ENCODE measurements around the gene MACROD2.

Gene MACROD2

GRCh38 chr20:15063081-15063480, 1067.8 kb downstream of the MACROD2 start:
- H3K4me3 ChIP-seq (ENCODE audit: low read depth, low read length): no peak overlapping the region

DNA sequence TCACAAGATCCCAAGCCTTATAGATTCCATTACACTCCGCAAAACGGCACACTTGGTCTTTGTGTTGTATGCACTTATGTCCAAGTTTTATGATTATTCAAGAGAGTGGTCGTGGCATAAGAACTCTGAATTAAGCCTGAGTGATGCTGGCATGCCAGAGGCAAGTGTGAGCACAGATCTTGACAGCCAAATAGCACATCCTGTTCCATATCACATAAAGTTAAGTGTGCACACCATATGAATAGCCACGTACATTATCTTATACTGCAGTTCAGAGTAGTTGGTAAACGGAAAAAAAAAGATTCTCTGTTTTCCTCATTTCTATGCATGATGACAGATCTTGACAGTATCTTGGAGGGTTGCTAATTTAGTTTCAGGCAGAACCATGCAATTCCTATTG, 1069.4 kb downstream of the MACROD2 start:
- no peak overlapping the region for H3K4me3 ChIP-seq (ENCODE audit: low read depth, low read length)

GRCh38 chr20:15065794-15066193, 1070.5 kb downstream of the MACROD2 start:
- H3K4me3 ChIP-seq (ENCODE audit: low read depth, low read length): no peak overlapping the region

- no peak overlapping the region for H3K4me3 ChIP-seq (ENCODE audit: low read depth, low read length)
These were observed 1073.2 kb downstream of the MACROD2 start for GRCh38 chr20:15068486-15068885.

GRCh38 chr20:15069355-15069754, 1074.0 kb downstream of the MACROD2 start:
- no peak overlapping the region for H3K4me3 ChIP-seq (ENCODE audit: low read depth, low read length)

- H3K4me3 ChIP-seq (ENCODE audit: low read depth, low read length): no peak overlapping the region
These were observed 1075.9 kb downstream of the MACROD2 start for GRCh38 chr20:15071085-15071808.

- H3K4me3 ChIP-seq (ENCODE audit: low read depth, low read length): no peak overlapping the region
These were observed 1077.0 kb downstream of the MACROD2 start for GRCh38 chr20:15072316-15072715.

- no peak overlapping the region for H3K4me3 ChIP-seq (ENCODE audit: low read depth, low read length)
These were observed 1080.3 kb downstream of the MACROD2 start for GRCh38 chr20:15075586-15075985.

DNA sequence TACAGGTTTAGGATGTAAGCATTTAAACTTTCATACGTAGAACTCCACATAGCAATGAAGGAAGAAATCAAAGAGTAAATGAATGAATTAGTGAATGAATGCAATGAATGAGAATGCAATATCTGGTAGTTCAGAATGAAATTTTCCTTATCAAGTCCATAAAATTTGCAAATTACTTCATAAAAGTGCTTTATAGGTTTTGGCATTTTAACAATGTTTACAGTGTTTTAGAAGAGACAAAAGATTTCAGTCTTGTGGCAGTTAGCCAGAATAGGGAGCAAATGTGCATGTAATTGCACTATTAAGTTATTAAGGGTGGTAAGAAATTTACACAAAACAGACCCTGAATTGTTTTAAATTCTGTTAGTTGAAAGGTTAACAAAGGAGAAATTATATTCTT, 1081.5 kb downstream of the MACROD2 start:
- no peak overlapping the region for H3K4me3 ChIP-seq (ENCODE audit: low read depth, low read length)

- no peak overlapping the region for H3K4me3 ChIP-seq (ENCODE audit: low read depth, low read length)
These were observed 1082.5 kb downstream of the MACROD2 start for GRCh38 chr20:15077733-15078250.

DNA sequence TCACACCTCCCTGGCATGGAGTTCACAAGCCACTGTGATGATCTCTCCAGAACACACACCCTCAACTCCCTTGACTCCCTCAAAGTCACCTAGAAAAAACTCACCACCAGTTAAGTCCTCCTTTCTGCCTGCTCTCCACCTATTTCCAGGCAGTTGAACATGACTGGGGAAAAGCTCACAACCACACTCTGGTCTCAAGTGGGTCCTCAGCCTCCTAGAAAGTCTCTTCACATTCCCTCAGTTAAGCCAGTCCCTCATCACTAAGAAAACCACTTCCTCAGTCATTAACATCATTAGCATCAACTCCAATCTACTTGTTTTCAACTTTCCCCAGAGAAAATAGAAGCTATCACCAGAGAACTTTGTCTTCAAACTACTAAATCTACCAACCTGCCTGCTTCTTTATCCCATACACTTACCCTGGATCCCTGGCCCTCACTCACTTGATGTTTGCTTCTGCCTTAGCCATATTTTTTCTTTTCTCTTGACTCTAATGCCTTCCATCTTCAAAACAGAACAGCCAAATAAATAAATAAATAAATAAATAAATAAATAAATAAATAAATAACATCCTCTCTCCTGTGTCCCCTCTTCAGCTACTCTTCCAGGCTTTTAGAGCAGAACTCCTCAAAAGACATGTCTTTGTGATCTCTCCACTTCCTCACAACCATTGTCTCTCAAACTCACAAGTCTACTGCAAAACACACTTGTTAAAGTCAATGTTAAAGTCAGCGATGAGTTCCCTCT, 1084.5 kb downstream of the MACROD2 start:
- no peak overlapping the region for H3K4me3 ChIP-seq (ENCODE audit: low read depth, low read length)

- no peak overlapping the region for H3K4me3 ChIP-seq (ENCODE audit: low read depth, low read length)
These were observed 1085.9 kb downstream of the MACROD2 start for GRCh38 chr20:15081261-15081660.

GRCh38 chr20:15091421-15092037, 1096.2 kb downstream of the MACROD2 start:
- no peak overlapping the region for H3K4me3 ChIP-seq (ENCODE audit: low read depth, low read length)

- H3K4me3 ChIP-seq (ENCODE audit: low read depth, low read length): no peak overlapping the region
These were observed 1103.0 kb downstream of the MACROD2 start for GRCh38 chr20:15098351-15098750.

- H3K4me3 ChIP-seq (ENCODE audit: low read depth, low read length): no peak overlapping the region
These were observed 1103.8 kb downstream of the MACROD2 start for GRCh38 chr20:15099130-15099529.

GRCh38 chr20:15100506-15101160, 1105.3 kb downstream of the MACROD2 start:
- no peak overlapping the region for H3K4me3 ChIP-seq (ENCODE audit: low read depth, low read length)

- no peak overlapping the region for H3K4me3 ChIP-seq (ENCODE audit: low read depth, low read length)
These were observed 1112.6 kb downstream of the MACROD2 start for GRCh38 chr20:15107931-15108330.

DNA sequence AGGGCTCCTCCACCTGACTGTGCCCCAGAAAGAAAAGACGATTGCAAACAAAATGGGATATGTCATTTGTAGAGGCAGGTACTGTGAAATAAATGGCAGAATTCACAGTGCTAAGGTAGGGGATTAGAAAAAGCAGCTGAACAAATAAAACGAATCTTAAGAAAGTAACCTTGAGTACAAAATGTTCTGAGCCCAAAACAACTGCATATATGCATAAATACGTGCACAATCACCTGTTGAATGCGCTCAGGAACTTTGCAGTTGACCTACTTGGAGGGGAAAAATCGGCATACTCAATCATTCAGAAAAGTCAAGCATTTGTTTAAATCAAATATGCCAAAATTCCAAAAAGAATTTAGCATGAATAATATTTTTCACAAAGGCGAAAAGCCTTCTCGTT, 1114.2 kb downstream of the MACROD2 start:
- H3K4me3 ChIP-seq (ENCODE audit: low read depth, low read length): no peak overlapping the region

GRCh38 chr20:15111654-15112053, 1116.3 kb downstream of the MACROD2 start:
- no peak overlapping the region for H3K4me3 ChIP-seq (ENCODE audit: low read depth, low read length)

DNA sequence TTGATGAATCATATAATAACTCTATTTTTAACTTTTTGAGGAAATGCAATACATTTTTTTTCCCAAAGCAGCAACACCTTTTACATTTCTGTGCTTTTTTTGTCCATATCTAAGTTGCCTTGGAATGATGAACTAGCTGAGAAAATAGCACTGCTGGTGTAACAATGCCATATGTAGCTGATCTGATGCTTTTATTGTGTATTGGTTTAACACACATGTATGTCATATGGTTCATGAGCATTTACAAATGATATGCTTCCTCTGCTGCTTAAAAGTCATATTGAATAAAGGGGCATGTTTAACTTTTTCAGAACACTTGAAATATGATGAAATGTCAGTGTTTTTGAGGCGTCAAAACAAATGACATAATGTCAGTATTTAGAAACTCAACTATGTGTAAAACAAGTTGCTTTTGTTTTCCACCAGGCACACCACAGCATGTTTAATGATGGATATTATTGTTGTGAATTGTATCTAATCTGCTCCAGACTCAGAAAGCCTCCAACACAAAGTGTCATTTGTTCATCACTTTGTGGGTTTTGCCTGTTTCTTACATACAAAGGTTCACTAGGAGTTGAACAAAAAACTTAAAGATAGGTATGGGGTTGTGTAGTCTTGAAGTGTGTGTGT, 1117.9 kb downstream of the MACROD2 start:
- H3K4me3 ChIP-seq (ENCODE audit: low read depth, low read length): no peak overlapping the region

All from iPS-11a (cell line).